Inflammatory macrophage (primary cell): Measurements from ENCODE around the gene TEAD3.

ENCODE experiments used
- DNase-seq, 2 donors: peaks; one replicate each; pipeline ENCODE4 v3.0.0-alpha.2; 2020 to 2022

The TEAD3 gene

DNA sequence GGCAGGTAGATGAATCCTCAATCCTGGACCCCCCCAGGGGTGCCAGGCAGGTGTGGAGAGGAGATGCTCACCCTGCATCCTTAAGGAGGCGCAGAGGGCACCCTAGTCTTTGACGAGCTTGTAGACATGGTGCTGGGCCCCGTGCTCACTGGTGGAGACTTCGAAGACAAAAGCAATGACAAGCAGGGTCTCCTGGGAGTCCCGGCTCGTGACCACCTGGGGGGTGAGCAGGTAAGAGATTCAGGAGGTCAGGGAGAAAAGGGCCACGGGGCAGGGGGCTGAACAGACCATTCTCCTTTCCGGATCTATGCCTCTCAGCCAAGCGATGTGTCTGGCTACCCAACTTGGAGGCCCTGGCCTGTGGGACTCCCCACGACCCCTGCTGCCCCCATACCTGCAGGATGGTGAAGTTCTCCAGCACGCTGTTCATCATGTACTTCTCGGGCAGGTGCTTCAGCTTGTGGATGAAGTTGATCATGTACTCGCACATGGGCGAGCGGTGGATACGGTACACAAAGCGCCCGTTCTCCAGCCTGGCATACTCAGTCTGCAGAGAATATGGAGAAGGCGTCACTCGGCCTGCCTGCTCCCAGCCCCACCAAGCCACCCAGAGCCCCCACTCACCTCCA is 21.8 kb downstream of the TEAD3 start:
- no peak for DNase-seq

DNA sequence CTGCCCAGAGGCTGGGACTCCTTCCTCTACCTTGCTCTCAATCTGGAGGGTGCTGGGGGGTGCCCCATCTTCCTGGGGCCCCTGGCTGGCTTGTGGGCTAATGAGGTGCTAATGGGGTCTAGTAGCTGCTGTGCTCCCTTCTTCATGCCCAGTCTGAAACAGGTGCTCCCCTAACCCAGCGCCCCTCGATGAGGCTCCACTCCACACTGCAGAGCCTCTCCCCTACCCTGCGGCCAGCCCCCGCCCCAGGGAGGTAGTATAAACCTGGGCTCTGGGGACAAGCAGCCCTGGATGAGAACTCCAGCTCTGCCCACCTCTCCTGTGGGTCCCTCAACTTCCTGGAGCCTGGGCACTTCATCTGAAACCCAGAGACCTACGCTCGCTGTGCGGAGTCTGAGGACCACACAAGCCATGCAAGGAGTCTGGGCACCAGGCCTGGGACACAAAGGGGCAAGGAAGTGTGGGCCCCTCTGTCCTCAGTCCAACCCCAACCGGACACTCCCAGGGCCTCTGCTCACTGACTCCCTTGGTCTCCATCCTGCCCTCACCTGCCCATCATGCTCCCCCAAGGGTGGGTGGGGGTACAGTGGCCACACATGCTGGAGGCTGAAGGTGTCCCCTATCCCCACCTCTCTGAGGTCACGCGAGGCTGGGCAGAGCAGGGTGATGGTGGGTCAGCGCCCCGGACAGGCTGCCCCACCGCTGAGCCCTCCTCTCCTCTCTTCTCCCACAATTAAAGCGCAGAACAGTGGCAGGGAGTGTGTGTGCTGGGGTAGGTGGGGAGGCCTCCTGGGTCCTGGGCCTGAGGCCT is 22.5 kb downstream of the TEAD3 start:
- no peak for DNase-seq

DNA sequence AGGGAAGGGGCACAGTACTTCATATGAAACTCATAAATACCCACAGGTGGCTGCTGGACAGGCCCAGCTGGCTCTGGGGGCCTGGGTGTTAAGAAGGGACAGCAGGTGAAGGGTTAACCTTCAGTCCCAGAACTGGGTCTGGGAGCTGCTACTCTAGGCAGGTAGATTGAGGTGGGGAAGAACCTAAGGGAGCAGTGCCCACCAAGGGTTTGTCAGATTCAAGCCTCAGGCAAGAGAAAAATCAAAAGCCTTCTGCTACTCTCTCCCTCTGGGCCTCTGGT is 23.1 kb downstream of the TEAD3 start:
- no peak for DNase-seq

DNA sequence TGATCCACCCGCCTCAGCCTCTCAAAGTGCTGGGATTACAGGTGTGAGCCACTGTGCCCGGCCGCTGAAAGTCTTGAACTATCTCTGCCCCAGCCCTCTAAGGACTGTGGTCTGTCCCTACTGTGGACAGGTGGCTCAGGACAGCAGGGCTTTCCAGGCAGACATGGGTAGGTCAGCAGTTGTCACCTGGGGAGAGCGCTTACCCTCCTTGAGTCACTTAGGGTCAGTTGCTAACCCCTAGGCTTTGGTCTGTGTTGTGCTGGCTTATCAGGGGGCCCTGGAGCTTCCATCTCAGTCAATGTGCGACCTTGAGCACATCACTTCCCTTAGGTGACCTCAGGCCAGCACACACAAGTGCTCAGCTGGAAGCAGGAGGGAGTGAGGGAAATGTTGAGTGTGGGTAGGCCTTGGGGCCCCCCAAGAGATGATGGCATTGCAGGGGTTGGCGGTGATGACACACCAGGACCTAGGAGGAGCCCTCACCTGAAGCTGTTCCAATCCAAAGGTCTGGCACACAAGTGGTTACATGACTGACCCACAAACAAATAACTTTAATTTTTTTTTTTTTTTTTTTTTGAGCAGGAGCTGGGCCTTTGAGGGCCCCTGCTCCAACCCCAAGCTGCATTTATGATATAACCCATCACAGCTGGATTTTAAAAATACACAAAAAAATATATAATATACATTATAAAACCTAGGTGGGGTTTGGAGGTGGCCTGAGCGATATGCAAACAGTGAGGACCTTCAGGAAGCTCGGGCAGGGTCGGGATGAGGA is 23.6 kb downstream of the TEAD3 start:
- no peak for DNase-seq

DNA sequence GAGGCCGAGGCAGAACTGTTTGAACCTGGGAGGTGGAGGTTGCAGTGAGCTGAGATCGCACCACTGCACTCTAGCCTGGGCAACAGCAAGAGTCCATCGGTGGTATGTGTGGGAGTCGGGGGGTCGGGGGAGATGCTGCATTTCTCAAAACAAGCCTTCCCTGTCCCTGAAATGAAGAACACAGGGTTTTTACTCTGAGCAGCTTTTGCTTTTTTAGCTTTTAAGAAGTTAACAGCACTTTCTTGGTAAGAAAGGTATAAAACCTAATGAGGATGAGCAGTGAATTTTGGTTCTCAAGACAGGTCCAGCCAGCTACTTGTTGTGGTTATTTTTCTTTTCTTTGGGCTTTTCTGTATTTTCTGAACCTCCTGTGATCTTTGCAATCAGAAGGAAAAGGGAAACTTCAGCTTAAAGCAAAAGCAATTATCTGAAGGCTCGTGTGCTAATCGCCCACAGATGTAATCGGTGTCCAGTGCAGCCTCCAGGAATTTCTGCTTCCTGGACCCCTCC is 25.0 kb downstream of the TEAD3 start:
- no peak for DNase-seq

DNA sequence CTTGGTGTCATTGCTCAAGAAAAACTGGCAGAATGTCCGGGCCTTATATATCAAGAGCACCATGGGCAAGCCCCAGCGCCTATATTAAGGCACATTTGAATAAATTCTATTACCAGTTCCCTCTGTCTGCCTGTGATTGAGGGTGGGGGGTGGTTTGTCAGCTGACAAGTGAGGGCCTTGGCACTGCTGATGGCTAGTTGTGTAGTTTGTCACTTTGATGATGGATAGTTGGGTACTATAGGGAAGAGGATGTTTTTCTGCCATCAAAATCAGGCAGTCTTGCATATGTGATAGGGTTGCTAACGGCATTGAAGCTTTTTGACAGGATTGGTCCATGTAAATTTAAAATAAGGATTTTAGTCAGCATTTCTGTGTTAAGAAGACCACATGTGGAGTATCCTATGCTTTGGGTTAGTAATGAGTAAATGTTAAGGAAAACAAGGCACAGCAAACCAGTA is 26.2 kb downstream of the TEAD3 start:
- DNase-seq: no peak

DNA sequence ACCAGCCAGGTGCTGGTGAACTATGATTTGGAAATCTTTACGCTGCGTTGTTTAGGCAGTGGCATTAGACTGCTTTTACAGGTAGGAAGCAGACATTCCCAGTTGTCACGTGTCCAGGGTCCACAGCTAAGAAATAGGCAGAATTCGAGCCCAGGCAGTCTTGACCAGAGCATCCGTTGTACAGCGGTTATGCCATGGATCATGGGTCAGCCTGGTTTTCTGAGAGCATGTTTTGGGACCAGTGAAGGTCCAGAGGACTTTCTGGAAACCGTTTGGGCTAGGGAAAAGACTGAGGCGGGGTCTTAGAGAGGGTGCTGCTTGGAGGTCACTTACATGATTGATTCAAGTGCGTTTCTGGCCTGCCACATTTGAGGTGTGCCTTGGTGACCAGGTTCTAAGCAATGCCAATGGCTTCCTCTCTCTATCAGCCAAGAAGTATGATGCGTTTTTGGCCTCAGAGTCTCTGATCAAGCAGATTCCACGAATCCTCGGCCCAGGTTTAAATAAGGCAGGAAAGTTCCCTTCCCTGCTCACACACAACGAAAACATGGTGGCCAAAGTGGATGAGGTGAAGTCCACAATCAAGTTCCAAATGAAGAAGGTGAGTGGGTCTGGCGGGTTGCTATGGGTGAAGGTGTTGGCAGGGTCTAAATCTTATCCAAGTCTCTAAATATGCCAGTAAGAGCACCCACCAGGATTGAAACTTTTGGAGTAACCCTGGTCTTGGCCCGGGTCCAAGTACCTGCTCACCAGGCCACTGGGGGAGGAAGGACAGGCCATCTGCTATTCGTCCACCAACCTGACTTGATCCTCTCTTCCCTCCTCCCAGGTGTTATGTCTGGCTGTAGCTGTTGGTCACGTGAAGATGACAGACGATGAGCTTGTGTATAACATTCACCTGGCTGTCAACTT is 26.9 kb downstream of the TEAD3 start:
- no peak for DNase-seq

DNA sequence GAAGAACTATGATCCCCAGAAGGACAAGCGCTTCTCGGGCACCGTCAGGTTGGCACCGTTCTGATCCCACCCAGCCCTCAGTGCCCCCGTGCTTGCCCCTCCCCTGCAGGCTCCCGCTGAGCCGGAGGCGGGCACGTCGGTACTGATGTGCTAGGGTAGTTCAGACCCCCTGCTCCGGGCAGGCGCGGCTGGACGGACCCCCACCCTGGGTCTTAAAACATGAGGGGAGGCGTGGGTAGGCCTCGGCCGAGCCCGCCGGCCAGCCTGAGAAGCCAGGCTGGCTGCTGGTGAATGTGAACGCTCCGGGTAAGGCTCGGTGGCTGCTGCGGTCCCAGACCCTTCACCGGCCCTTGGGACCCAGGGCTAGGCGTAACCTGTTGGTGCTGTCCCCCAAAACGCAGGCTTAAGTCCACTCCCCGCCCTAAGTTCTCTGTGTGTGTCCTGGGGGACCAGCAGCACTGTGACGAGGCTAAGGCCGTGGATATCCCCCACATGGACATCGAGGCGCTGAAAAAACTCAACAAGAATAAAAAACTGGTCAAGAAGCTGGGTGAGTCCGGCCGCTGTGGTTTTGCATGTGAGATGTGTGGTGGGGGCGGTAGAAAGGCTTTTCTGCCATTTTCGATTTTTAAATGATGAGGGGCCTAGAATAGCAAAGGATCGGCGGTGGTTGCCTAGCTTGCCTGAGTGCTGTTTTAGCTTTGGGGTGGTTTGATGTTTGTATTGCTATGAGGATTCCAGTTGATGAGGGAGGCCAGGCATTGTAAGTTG is 27.7 kb downstream of the TEAD3 start:
- DNase-seq: no peak

DNA sequence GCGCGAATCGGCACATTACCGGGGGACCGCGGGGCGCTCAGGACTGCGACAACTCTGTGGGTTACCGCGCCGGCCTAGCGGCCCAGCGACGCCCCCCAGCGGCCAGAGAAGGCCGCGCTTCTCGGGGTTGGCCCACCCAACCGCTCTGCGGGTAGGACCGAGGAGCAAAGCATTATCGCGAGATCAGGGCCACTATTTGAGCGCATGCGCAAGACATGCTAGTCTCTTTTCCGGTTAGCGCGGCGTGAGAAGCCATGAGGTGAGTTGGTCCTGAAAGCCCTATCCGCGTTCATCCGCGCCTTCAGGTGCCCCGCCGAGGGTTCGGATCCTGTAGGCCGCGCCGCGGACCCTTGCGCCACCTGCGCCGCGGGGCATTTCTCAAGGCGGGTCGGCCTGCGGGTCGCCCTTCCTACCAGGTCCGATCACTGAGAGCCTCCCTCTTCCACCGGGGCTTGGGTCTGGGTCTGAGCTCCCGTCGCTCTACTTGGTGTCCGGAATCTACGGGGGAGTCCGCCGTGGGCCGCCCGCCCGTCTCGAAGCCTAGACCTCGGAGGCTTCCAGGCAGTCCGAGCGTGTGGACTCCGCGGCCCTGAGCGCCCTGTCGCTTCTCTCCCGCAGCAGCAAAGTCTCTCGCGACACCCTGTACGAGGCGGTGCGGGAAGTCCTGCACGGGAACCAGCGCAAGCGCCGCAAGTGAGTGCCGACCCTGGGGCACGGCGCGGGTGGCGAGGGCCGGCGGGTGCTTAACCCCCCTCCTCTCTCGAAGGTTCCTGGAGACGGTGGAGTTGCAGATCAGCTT is 28.5 kb downstream of the TEAD3 start, which contains the start of gene RPL10A:
Gene RPL10A (plus strand): TSS at position 221 of the 799 bp plus-strand sequence. CDS start 34 bp downstream, at position 255.
- DNase-seq: peak; percentile 98

DNA sequence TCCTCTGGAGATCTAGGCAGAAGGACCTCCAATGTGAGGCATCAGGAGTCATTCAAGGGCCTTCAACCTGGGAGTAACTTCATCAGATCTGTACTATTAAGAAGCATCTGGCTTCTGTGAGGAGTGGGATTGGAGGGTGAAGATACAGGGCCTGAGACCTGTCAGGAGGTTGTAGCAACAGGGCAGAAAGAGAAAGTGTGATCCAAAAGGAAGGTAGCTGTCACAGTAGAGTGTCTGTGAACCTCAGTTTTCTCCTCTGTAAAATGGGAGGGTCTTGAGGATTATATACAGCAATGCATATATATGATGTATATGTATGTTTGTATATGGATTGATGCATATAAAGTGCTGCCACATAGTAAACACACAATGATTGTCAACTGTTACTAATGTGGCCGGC is 31.2 kb downstream of the TEAD3 start:
- no peak for DNase-seq

DNA sequence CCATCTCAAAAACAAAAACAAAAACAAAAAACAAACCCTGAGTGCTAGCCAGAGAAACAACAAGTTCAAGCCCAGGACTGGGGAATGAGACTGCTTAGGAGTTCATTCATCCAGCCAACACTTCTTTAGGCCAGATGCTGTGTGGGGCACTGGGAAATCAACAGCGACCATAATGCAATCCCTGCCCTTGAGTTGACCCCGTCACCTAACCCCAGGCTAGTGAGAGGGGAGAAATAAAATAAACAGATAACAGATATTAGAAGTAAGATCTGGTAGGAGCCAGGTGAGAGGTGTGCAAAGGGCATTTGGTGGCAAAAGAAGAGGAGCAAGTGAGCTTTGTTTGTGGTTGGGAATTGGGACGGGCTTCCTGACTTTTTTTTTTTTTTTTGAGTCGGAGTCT is 33.6 kb downstream of the TEAD3 start:
- DNase-seq: no peak

DNA sequence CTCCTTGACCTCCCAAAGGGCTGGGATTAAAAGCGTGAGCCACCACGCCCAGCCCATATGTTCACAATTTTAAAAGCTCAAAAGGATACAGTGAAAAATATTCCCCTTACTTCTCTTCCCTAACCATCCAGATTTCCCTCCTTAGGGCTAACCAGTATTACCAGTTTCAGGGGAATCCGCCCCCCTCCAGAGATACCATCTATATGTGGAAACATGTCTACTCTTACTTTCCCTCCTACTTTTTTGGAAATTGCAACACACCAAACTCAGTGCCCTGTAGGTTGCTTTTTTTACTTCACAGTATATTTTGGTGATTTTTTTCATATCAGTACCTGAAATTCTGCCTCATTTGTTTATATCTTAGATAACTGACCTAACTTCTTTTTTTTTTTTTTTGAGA is 35.6 kb downstream of the TEAD3 start:
- DNase-seq: no peak

DNA sequence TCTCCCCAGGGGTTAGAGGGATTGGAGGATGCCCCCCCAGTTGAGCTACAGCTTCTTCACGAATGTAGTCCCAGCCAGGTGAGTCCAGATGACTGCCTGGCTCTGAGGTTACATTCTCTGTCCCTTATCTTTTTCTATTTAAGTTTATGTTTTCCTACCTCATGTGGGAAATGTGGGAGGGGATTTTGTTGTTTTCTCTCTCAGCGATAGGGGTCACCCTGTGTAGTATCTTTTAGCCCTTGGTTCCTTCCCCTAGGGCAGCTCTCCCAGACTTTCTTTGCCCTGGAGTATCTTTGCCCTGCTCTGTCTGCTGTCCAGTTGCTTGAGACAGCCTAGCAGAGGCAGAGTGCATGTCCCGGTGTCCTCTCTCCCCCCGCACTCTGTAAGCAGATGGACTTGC is 39.0 kb downstream of the TEAD3 start:
- DNase-seq: no peak

DNA sequence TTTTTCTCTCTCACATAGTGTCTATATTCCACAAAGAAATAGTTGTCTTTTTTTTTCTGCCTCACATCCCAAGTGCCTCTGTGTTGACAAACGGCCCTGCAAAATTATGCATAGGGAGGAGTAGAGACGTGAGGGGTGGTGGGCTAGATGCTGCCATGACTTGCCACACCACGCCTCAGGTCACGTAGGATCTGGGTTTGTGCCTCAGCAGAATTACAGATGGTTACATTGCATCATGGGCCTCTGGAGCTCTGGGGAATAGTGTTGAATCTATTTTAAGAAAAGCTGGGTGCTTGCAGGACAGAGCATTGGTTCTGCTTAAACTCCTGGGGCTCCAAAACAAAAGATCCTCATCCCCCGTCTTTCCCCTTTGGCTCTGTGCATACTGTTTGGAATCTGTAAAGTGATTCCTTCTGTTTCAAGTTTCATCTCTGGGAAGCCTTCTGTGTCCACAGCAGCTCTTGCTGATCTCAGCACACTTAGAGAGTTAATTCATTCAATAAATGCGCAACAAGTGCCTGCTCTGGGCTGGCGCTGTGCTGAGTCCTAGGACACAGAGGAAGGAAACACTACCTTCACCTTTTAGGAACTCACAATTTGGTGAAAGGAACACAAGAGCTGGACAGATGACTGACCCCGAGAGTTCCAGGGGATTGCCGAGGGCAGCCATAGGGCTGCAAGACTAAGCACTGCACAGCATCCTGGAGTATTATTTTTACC is 42.3 kb downstream of the TEAD3 start:
- peak; percentile 52 to 75 for DNase-seq

DNA sequence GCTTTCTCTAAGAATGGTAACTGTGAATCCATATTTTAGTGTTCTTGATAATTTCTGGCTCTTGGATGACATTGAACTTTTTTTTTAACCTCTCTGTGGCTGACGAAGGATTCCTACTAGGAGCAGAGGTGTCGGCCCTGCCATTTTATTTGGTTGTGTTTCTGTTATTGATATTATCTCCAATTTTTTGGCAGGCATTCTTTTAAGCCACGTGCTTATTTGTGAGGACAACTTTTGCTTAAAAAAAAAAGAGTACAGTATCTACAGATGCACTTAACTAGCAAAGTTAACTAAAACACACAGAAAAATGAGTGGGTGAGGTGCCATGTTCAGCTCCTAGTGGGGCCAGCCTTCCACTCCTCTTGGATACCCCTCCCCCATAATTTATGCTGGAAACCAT is 43.6 kb downstream of the TEAD3 start:
- no peak for DNase-seq

DNA sequence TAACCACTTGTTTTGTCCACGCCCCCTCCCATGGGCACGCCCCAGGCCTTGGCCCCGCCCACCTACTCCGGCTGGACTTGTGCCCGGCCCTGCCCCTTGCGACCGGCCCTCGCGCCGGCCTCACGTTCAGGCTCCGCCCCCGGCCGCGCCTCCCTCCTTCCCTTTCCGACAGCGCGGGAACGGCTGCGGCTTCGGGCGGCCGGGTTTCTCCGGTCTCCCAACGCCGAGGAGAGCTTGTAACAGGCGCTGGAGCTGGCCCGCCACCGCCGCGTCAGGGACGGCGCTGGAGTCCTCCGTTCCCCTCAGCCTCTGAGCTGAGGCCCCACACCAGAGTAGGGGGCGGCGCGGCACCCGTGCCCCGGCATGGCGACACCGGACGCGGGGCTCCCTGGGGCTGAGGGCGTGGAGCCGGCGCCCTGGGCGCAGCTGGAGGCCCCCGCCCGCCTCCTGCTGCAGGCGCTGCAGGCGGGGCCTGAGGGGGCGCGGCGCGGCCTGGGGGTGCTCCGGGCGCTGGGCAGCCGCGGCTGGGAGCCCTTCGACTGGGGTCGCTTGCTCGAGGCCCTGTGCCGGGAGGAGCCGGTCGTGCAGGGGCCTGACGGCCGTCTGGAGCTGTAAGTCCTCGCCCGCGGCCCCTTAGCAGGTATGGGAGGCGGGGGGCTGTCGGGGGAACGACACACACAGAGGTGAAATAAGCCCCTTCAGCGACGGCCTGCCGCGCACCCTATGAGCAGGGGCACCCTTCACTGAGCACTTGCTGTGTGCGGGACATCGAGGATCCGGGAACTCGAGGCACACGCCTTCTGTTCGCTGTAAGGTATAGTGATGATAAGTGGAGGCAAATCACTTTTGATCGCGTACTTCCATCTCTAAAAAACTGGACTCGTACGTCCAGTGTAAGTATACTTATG is 44.4 kb downstream of the TEAD3 start, which contains the start of gene FANCE:
Gene FANCE (plus strand): TSS at position 156 of the 908 bp plus-strand sequence. CDS start 208 bp downstream, at position 364.
- peak; percentile 95 to 96 for DNase-seq

DNA sequence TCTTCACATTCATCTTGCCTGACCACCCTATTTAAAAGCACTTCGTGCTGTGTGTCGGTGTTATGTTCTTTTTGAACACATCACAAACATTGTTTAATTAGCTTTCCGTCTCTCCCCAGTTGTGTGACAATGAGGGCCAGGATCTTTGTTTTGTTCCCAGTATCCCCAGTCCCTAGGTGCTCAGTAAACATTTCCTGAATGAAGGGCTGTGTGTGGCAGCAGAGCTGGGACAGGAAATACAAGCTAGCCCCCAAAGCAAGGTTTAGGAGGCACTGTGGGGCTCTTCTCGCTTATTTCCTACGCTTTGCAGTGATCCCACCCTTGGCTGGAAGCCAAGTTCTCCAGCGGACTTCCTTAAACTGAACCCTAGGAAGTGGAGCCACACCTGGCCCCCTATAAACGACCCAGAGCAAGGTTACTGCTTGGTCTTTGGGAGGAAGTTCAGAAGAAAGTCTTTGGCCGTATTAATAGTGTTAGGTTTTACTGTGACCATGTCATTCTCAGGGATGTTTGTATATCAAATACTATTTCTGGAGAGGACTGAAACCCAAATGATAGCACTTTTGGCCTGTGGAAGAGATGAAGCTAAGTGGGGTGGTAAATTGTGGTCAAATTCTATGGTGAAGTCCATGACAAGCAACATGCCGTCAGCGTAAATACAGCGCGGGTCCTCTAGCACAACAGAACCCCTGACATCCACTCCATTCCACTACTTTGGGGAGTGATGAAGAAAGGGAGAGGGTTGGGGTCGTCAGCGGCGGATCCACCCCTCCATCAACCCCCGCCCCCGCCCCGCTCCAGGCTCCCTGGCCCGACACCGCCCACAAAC is 45.3 kb downstream of the TEAD3 start:
- DNase-seq: no peak
